Epidermal melanocyte (primary cell): ENCODE results near the gene RBBP5.
A peak's percentile ranks its signal among the peaks of the same experiment; 100 is the strongest.
"Not testable (repeated sequence)": the region's sequence is repeated elsewhere in the genome, so short reads cannot be mapped to it uniquely, and the experiment has no call there.

ENCODE experiments used
- DNase-seq: peaks from one replicate; pipeline ENCODE4 v3.0.0; 2011; ENCODE audit warnings: low spot score; ENCODE audit not compliant: insufficient read length

Gene RBBP5

DNA sequence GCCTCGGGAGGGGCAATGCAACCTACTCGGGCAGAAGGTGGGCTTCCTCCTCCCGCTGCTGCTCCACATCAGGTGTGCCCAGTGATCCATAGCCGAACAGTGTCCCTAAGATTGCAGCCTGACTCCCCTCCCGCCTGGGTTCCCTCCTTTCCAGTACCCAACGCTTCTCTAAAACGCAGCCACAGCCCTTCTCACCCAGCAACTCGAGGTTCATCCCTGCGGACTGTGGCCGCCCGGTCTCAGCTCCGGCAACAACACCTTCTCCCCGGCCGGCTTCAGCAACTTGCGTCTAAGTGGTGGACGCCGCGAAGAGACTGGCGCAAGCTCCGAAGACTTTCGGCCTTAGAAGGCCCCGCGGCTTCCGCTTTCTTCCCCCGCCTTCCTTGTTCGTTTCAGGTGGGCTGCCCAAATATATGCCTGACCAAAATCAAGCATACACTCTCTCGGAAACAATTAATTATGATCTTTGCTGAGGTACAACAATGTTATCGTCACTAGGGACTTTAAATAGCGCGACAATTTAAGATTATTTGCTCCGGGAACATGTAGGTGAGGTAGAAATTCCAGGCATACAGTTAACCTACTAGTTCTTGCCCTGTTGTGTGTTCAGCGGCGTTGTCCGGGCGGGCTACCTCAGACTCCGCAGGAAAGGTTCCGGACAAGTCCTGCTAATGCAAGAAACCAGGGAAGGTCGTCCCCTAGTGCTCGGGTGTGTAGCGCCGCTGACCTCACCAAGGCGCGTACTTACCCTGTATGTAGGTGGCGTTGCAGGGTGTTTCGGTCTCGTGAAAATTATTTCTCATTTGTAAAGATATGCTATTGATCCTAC lies at the start of gene RBBP5:
Gene RBBP5, minus strand, starts transcription at position 319 of the 829 bp plus-strand sequence. Its CDS starts 105 bp downstream, at position 214.
- DNase-seq: peak; percentile 88

- DNase-seq: no peak
Observed at GRCh38 chr1:205171369-205171768, 49.6 kb upstream of the RBBP5 start.

DNA sequence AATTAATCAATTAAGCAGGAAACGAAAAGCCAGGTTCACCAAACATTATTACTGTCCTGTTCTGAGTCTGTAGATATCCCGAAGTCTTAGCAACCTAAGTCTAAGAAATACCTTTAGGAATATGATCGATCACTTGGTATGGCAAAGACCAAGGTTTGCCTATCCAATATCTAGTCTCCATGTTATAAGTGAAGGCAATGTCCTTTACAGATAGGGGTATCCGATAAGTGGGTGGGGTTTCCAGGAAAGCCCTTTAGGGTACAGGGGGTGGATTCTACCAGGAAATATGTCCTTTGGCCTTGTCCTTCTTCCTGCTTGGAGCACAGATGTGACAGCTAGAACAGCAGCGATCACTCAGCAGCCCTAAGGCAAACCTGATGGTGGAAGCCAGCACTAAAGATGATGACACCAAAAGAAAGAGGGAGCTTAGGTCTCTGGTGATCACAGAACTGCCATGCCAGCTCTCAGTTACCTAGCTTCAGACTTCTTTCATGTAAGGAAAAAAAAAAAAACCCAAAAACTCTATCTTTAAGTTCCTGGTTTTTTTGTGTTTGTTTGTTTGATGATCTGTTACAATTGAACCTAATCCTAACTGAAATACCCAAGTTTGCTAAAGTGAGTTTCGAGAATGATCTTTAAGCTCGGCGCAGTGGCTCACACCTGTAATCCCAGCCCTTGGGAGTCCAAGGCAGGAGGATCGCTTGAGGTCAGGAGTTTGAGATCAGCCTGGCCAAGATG lies 48.9 kb upstream of the RBBP5 start:
- DNase-seq: no peak

DNA sequence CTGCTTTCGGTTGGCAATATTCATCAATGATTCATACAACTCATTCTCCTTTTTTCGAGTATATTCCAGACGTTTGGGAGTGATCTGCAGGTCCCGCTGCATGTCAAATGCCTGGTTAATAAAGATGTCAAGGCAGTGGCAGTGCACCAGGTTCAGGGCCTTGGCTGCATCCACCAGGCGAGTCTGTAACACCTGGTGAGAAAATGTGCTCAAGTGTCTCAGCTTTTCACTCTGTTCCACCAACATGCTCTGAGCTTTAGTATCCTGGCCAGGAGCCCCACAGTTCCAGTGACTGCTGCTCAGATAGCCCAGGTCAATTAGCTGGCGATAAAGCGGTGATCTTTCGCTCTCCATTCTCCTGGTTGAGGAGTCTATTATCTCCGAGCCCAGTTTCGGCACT lies 47.5 kb upstream of the RBBP5 start:
- no peak for DNase-seq

- DNase-seq: no peak
Observed at GRCh38 chr1:205168291-205168690, 46.5 kb upstream of the RBBP5 start.

DNA sequence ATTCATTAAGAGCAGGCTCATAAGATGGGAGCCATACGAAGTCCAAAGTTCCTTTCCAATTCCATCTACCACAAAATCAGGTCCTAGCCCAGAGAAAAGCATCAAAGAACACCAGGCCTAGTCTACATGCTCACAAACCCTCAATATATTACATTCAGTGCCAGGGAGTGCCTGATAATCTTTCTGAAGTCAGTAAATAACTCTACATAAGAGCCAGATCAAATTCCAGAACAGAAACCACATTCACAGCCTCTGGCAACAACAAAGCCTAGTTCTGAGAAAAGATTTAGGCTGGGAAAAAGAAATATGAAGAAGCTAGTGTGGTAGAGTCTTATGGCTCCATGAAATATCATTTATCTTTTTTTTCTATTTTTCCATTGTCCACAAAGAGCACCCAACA lies 40.5 kb upstream of the RBBP5 start:
- peak; percentile 79 for DNase-seq

- DNase-seq: no peak
Observed at GRCh38 chr1:205161076-205161475, 39.3 kb upstream of the RBBP5 start.

GRCh38 chr1:205158048-205158616 lies 36.4 kb upstream of the RBBP5 start:
- no peak for DNase-seq

GRCh38 chr1:205155665-205156377 lies 34.0 kb upstream of the RBBP5 start:
- not testable (repeated sequence) for DNase-seq

- no peak for DNase-seq
Observed at GRCh38 chr1:205152505-205152904, 30.7 kb upstream of the RBBP5 start.

DNA sequence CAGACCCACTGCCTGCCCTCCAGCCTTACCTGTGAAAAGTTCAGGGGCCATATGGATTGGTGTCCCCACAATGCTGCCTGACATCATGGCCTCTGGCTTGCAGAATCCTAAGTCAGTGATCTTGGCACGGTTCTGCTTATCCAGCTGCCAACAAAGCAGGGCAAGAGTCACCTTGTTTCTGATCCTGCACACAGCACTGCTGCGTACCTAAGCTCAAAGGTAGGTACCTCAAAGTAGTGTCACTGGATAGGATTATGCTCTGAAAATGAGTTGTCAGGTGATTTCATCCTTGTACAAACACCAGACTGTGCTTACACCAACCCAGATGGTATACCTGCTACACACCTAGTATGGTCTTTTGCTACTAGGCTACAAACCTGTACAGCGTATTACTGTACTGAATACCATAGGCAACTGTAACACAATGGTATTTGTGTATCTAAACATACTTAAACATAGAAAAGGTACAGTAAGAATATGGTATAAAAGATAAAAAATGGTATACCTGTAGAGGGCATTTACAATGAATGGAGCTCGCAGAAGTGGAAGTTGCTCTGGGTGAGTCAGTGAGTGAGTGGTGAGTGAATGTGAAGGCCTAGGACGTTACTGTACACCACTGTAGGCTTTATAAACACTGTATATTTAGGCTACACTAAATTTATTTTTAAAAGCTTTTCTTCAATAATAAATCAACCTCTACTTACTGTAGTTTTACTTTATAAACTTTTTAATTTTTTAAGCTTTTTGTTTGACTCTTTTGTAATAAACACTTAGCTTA lies 29.1 kb upstream of the RBBP5 start:
- DNase-seq: no peak

DNA sequence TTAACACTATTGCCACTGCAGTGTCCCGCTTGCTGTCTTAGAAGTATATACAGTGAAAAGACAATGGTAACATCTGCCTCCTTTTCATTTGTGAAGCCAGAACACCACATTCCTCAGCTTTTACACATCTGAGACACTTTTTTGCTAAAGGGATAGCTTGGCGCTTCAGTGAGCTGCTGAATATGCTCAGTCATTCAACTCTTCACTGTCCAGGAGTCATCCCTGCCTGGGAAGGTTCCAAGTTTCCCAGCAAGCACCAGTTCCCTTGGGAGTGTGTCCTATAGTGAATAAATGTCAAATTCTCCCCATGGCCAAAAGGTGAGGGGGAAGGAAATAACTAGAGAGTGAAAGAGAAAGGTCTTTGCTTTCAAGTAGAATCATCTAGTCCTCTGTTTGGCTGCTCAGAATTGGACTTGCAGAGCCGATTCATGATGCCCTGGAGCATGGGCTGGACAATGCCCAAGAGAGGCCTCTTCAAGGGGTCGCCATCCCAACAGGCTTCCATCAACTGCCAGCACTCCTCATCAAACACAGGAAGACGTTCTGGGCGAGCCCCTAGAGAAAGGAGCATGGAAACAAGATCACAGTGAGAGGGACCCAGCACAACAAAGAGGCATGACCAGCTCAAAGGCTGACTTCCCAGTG lies 25.5 kb upstream of the RBBP5 start:
- no peak for DNase-seq

GRCh38 chr1:205144751-205145150 lies 23.0 kb upstream of the RBBP5 start:
- peak; percentile 54 for DNase-seq

- DNase-seq: no peak
Observed at GRCh38 chr1:205144046-205144720, 22.4 kb upstream of the RBBP5 start.

DNA sequence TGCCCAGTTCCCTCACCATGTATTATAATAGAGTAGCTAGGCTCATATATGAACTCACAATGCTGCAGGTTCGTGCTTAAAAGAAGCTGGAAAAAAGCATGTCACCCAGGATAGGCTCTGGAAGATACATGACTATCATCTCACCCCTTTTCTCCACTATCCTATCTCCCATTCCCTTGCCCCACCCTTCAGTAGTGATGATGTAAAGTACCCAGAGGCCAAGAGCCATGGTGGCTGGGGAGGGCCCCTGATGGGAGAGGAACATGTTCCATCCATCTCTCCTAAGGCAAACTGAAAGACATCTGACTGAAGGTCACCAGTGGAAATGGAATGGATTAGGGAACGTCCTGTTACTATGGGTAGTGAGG lies 20.3 kb upstream of the RBBP5 start:
- no peak for DNase-seq

GRCh38 chr1:205141236-205142101 lies 19.7 kb upstream of the RBBP5 start:
- peak; percentile 58 for DNase-seq

GRCh38 chr1:205140113-205140512 lies 18.3 kb upstream of the RBBP5 start:
- no peak for DNase-seq

- no peak for DNase-seq
Observed at GRCh38 chr1:205137901-205138300, 16.1 kb upstream of the RBBP5 start.

GRCh38 chr1:205133287-205133686 lies 11.5 kb upstream of the RBBP5 start:
- DNase-seq: no peak
